Epithelial cell of esophagus (primary cell): ENCODE results near the gene SCRN2.

ENCODE experiments used
- DNase-seq: peaks from one replicate; pipeline ENCODE4 v3.0.0; 2010; ENCODE audit warnings: low read depth
- H3K4me3 ChIP-seq: 2 replicates; pipeline ENCODE4 v1.5.1; 2011; ENCODE audit warnings: mild to moderate bottlenecking, low read length, control low read depth
- CTCF ChIP-seq: IDR thresholded peaks from 2 replicates; pipeline ENCODE4 v1.5.1; 2011; ENCODE audit warnings: low read depth, mild to moderate bottlenecking, low read length, control low read depth, inconsistent platforms; ENCODE audit not compliant: insufficient read depth; ENCODE audit errors: missing control alignments

SCRN2 gene

GRCh38 chr17:47792979-47793378 lies 48.1 kb downstream of the SCRN2 start:
- no peak for TF ChIP-seq CTCF
- DNase-seq, result no peak
- no peak overlapping the region for H3K4me3 ChIP-seq

GRCh38 chr17:47792457-47792856 lies 48.6 kb downstream of the SCRN2 start:
- no peak overlapping the region for H3K4me3 ChIP-seq
- TF ChIP-seq CTCF, result no peak
- DNase-seq, result no peak

GRCh38 chr17:47791025-47791424 lies 50.0 kb downstream of the SCRN2 start:
- H3K4me3 ChIP-seq, result no peak overlapping the region
- DNase-seq, result no peak
- no peak for TF ChIP-seq CTCF

GRCh38 chr17:47789611-47790561 lies 51.2 kb downstream of the SCRN2 start:
- peak; percentile 59 for DNase-seq
- TF ChIP-seq CTCF, result peak; percentile 50

More at GRCh38 chr17:47789611-47790561, 51.2 kb downstream of the SCRN2 start:
- H3K4me3 ChIP-seq, result no peak overlapping the region
